NCI-H82 treated with DMSO at 0.1 percent for 48 hours (cell line): ENCODE data around the gene C19orf53.

Experiments
- DNase-seq: peaks from one replicate; lab custom pipeline; 2025; ENCODE audit not compliant: unreplicated experiment; lab: John Stamatoyannopoulos, UW

Gene C19orf53

GRCh38 chr19:13825489-13826441 is 51.5 kb downstream of the C19orf53 start:
- peak; percentile 98 for DNase-seq

GRCh38 chr19:13826652-13827235 is 52.5 kb downstream of the C19orf53 start:
- DNase-seq = no peak

- DNase-seq = no peak
Observed at GRCh38 chr19:13827656-13828055, 53.4 kb downstream of the C19orf53 start.
